CD4-positive, alpha-beta T cell treated with Interleukin-4 for 4 hours (primary cell): ENCODE results near the gene NCKAP5L.

Experiments
- DNase-seq: peaks from one replicate; pipeline ENCODE4 v3.0.0-alpha.2; 2020

Gene NCKAP5L

GRCh38 chr12:49823951-49824350 lies 4.3 kb downstream of the NCKAP5L start:
- DNase-seq, result no peak

GRCh38 chr12:49823350-49823749 lies 4.9 kb downstream of the NCKAP5L start:
- DNase-seq, result no peak

- DNase-seq, result no peak
Observed at GRCh38 chr12:49821373-49822287, 6.6 kb downstream of the NCKAP5L start.

DNA sequence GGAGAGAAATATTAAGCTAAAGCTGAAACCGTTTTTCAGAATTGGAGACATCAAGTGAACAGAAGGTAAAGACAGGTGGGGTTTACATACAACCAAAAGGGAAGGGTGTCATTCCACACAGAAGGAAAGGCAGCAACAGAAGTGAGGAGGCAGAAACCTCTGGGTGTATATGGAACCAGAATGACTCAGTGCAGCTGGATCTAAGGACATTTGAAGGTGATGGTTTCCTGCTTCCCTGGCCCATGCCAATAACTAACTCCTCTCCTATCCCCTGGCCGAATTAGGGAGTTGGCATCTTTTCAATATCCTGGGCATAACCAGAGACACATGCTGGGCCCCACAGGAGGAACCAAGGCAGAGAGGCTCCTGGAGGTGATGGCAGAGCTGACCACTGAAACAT lies 8.4 kb downstream of the NCKAP5L start:
- no peak for DNase-seq

DNA sequence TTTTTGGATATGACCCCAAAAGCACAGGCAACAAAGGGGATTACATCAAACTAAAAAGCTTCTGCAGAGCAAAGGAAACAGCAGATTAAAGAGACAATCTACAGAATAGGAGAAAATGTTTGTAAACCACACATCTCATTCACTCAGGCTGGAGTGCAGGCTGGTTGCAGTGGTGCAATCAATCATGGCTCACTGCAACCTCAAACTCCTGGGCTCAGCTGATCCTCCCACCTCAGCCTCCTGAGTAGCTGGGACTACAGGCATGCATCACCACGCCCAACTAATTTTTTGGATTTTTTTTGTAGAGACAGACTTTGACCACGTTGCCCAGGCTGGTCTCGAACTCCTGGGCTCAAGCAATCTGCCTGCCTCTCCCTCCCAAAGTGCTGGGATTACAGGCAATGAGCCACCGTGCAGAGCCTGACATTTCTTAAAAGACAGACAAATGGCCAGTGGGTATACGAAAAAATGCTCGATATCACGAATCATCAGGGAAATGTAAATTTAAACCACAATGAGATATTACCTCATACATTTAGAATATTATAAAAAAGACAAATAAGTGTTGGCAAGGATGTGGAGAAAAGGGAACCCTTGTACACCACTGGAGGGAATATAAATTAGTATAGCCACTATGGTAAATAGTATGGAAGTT lies 9.8 kb downstream of the NCKAP5L start:
- no peak for DNase-seq

DNA sequence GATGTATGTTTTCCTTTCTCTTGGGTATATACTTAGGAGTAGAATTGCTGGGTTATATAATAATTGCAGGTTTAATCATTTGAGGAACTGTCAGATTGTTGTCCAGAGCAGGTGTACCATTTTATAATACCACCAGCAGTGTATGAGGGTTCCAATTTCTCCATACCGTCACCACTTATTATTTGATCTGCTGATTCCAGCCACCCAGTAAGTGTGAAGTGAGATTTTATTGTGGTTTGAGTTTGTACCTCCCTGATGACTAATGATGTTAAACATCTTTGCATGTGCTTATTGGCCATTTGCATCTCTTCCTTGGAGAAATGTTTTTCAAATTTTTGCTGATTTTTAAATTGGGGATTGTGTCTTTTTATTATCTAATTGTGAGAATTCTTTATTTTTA lies 15.1 kb downstream of the NCKAP5L start:
- no peak for DNase-seq

DNA sequence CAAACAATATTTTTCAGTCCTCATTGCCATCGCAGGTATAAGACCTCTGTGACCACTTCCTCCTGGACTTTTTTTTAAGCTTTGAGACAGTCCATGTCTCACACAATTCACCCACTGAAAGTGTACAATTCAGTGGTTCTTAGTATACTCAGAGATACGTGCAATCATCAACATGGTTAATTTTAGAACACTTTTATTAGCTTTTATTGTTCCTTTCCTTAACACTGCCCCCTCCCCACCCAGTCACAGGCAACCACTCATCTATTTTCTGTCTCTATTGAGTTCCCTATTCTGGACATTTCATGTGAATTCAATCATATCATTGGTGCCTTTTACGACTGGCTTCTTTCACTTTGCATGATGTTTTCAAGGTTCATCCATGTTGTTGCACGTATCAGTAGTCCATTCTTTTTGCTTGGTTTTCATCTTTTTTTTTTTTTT lies 16.2 kb downstream of the NCKAP5L start:
- no peak for DNase-seq

DNA sequence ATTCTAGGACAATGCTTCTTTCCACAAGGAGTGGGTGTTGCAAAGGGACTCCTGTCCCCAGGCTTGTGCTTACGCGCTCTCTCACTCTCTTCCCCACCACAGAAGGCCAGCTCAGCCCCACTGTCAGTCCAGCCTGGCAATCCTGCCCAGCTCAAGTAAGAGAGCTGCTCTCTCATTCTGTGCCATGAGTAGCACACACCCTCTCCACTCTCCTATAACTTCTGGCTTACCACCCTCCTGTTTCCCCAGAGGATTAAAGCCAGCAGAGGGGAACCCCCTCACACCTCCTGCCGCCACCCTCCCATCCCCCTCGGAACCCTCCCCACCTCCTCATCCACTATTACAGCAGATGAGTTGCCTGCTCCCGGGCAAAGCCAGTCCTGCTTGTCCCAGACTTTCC lies 17.1 kb downstream of the NCKAP5L start:
- DNase-seq, result no peak

- DNase-seq, result no peak
Observed at GRCh38 chr12:49809906-49810389, 18.3 kb downstream of the NCKAP5L start.

GRCh38 chr12:49809381-49809905 lies 18.8 kb downstream of the NCKAP5L start:
- DNase-seq, result no peak

GRCh38 chr12:49808686-49809380 lies 19.4 kb downstream of the NCKAP5L start:
- DNase-seq, result no peak

DNA sequence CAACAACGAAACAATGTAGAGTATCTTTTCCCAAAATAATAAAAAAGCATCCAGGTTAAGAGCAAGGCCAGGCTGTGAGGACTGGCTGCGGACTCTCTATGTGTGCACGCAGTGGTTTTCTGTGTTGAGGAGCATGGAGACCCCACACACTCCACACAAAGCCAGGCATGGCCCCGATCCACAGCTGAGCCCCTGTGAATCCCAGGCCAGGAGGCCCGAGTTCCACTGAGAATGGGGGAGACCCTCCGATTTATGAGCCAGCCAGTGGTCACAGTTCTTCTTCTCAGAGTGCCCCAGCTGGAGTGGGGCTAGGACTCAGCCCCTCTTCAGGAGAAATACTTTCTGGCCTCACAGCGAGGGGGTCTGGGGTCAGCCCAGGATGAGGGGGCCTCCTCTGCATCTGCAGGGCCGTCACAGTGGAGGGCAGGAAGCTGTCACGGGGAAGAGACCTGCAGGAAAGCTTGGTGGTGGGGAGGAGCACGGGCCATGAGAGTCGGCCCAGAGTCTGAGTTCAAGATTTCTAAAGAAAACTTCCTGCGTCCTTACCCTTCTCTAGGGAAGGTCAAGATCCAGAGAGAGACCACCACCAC lies 20.1 kb downstream of the NCKAP5L start:
- no peak for DNase-seq

GRCh38 chr12:49806877-49807276 lies 21.3 kb downstream of the NCKAP5L start:
- DNase-seq, result no peak

- no peak for DNase-seq
Observed at GRCh38 chr12:49806321-49806813, 21.8 kb downstream of the NCKAP5L start.

GRCh38 chr12:49805409-49805808 lies 22.8 kb downstream of the NCKAP5L start:
- DNase-seq, result no peak

DNA sequence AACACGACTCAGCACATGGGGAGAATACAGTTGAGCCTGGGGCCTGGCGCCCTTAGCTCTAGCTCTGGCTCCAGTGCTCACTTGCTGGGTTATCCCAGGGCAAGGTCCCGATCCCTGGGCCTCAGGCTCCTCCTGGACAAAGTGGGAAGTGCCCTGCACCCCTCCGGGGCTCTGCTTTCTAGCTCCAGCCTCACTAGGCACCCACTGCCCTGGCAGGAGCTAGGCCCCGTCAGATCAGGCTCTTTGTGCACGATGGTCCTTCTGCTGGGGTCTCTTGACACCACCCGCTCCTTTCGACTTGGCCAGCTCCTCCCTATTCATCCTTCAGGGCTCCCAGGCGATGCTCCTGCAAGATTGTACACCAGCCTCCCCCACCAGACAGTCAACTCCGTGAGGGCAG lies 23.4 kb downstream of the NCKAP5L start:
- no peak for DNase-seq

DNA sequence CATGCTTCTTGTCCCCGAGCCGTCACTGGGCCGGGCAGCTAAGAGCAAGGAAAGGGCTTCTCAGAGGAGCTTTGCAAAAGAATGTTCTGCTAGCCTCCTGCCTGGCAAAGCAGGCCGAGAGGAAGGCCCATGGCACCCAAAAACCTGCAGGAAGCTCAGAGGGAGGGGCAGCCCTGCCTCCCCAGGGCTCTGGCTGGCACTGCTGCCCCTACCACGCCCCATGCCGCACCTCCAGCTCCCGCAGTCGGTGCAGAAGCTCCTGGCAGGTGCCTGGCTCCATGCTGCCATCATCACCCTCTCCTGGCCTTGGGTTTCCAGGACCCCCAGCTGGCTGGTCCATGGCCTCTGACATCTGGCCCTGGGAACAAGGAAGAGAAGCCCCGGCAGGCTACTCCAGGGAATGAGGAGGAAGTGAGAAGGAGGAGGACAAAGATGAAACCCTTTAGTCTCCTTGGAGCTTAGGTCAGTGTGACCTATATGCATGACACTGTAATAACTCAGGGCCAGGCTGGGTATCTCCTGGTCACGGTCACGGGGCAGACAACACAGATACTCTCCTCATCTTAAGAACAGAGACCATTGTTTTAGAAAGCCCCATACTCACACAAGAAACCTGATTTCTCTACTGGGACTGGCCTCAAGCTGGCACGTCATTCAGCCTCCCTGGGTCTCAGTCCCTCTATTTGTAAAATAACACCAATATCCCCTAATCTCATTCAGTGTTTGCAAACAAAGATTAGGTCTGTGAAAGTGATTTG lies 24.3 kb downstream of the NCKAP5L start:
- DNase-seq, result no peak

- no peak for DNase-seq
Observed at GRCh38 chr12:49801141-49802063, 26.8 kb downstream of the NCKAP5L start.

DNA sequence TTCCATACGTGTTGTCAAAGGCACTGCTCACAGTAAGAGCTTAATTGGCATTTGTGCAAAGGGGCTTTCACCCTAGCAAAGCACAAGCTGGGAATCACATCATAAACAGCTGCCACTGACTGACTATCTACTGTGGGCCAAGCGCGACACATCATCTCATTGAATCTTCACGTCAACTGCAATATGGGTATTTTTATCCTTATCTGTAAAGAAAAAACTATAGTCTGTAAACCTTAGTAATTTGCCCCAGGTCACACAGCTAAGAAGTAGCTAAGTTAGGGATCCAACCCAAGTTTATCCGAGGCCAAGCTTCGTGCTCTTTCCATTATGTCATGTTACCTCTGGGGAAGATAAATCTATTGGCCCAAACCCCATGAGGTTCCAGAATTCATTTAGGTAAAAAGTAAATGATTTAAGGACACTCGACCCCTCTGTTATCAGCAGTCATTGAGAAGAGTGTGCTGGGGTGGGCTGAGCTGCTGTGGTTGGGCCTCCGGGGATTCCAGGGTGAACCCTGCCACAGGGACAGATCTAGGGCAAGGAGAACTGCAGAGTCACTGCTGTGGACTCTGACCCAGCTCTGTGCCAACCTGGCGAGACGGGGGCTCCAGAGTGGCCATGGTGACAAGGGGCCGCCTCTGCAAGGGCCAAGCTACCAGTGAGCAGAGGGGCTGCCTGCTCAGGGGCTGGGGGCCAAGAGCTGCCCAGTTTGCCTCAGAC lies 27.6 kb downstream of the NCKAP5L start:
- DNase-seq, result no peak

- no peak for DNase-seq
Observed at GRCh38 chr12:49798934-49799333, 29.3 kb downstream of the NCKAP5L start.
